OCI-LY7 (cell line): ENCODE measurements around the gene NQO2. TPM values are rescaled to one million over a fixed set of nuclear protein-coding genes. Genes with fewer than 3 reads are reported as not detected.

Experiments used
- BruUV-seq: library from RNA; stranded (reverse); fragments of 400-500 nt; replicated peaks from 2 replicates; lab custom pipeline; 2021; lab: Mats Ljungman, UMichigan
- CTCF ChIA-PET: fragments of 300-600 bp; sonication (Branson Sonifier 250); formaldehyde crosslinking; loops from one replicate; lab custom pipeline; 2022; ENCODE audit warnings: antibody characterized with exemption; ENCODE audit not compliant: unreplicated experiment; lab: Charles Lee
- POLR2A ChIA-PET: fragments of 300-600 bp; sonication (Branson Sonifier 250); formaldehyde crosslinking; loops from one replicate; lab custom pipeline; 2022; ENCODE audit warnings: antibody characterized with exemption; lab: Charles Lee
- DNase-seq: peaks from one replicate; pipeline ENCODE4 v3.0.0-alpha.2; 2015; ENCODE audit warnings: low spot score
- H2AFZ ChIP-seq: fragments of 200-600 bp; sonication (generic), shearing (Covaris generic); 2 replicates; pipeline ENCODE4 v1.6.1; 2014; ENCODE audit warnings: mild to moderate bottlenecking, antibody characterized with exemption, low read length, moderate library complexity
- H3K27ac ChIP-seq: fragments of 200-600 bp; sonication (generic); 2 replicates; pipeline ENCODE4 v1.5.1; 2014; ENCODE audit warnings: mixed run types, low read depth, mild to moderate bottlenecking, moderate library complexity, low read length, inconsistent platforms; ENCODE audit not compliant: poor library complexity, severe bottlenecking
- H3K36me3 ChIP-seq: fragments of 200-600 bp; sonication (generic); 2 replicates; pipeline ENCODE4 v1.6.1; 2014; ENCODE audit warnings: mild to moderate bottlenecking, antibody characterized with exemption, low read length, moderate library complexity, mixed read lengths; ENCODE audit not compliant: insufficient read depth
- H3K4me1 ChIP-seq: fragments of 200-600 bp; sonication (generic); 2 replicates; pipeline ENCODE4 v1.5.1; 2014; ENCODE audit warnings: mild to moderate bottlenecking, low read length; ENCODE audit not compliant: insufficient read depth, poor library complexity, severe bottlenecking
- H3K4me2 ChIP-seq: fragments of 200-600 bp; sonication (generic); 2 replicates; pipeline ENCODE4 v1.6.1; 2014; ENCODE audit warnings: mild to moderate bottlenecking, low read length
- H3K4me3 ChIP-seq: fragments of 200-600 bp; sonication (generic); 2 replicates; pipeline ENCODE4 v1.5.1; 2014; ENCODE audit warnings: mild to moderate bottlenecking, low read depth, low read length; ENCODE audit not compliant: poor library complexity, severe bottlenecking
- H3K79me2 ChIP-seq: fragments of 200-600 bp; sonication (generic); 2 replicates; pipeline ENCODE4 v1.6.1; 2016; ENCODE audit warnings: low read depth, mild to moderate bottlenecking, low read length, moderate library complexity, mixed read lengths; ENCODE audit not compliant: insufficient read depth
- H3K9me2 ChIP-seq: fragments of 200-600 bp; sonication (generic); 2 replicates; pipeline ENCODE4 v1.6.1; 2016; ENCODE audit warnings: mild to moderate bottlenecking, low read length, mixed read lengths; ENCODE audit not compliant: insufficient read depth
- H3K9me3 ChIP-seq: fragments of 200-600 bp; sonication (generic); 2 replicates; pipeline ENCODE4 v1.6.1; 2014; ENCODE audit warnings: mild to moderate bottlenecking, mixed run types, low read length, mixed read lengths
- H4K20me1 ChIP-seq: fragments of 200-600 bp; sonication (generic); 2 replicates; pipeline ENCODE4 v1.6.1; 2014; ENCODE audit warnings: mild to moderate bottlenecking, antibody characterized with exemption, low read length, moderate library complexity, mixed read lengths; ENCODE audit not compliant: insufficient read depth
- CTCF ChIP-seq: fragments of 200-600 bp; sonication (generic); conservative IDR thresholded peaks from 2 replicates; pipeline ENCODE4 v1.5.1; 2014; ENCODE audit warnings: mild to moderate bottlenecking, antibody characterized with exemption, low read length, moderate library complexity, mixed read lengths
- EZH2phosphoT487 ChIP-seq: fragments of 200-600 bp; sonication (generic); IDR thresholded peaks from 2 replicates; pipeline ENCODE4 v1.6.1; 2018; ENCODE audit warnings: low read depth, borderline replicate concordance, mild to moderate bottlenecking, mixed run types, antibody characterized with exemption, low read length, moderate library complexity, mixed read lengths
- intact Hi-C: fragments of 100-400 bp; cut with micrococcal nuclease; formaldehyde crosslinking; loops from one replicate; pipeline ENCODE4 v1.10.0; 2022; ENCODE audit not compliant: unreplicated experiment
- total RNA-seq, 2 experiments: library from RNA; depleted of rRNA in 1 of 2; stranded (reverse); fragments of >200 nt in 1 of 2; shearing (Covaris generic) in 1 of 2; gene quantifications; 2 replicates each; pipeline ENCODE4 v1.2.3, GENCODE V29; 2014 to 2022

The NQO2 gene
- total RNA-seq, 2 experiments from 2014 or later, result 8.4 to 9.9 TPM

- POLR2A ChIA-PET, result interaction anchor here (0.6 to 0.7 kb wide), 4 partner anchors 10 to 73 kb away, joined by 3 to 4 read pairs (median 3); no protein-coding TSS in a partner anchor
- TF ChIP-seq CTCF, result no peak
- peaks cover 11% of the 10 kb centered on the region for H3K9me3 ChIP-seq
- H2AFZ ChIP-seq, result no peak overlapping the region
- H3K4me1 ChIP-seq, result no peaks in the 10 kb centered on the region
- CTCF ChIA-PET, result no interaction called here
- BruUV-seq, result no TSS peak
- no peak overlapping the region for H3K4me3 ChIP-seq
- no peak for DNase-seq
- H4K20me1 ChIP-seq, result no peaks in the 10 kb centered on the region
- no peaks in the 10 kb centered on the region for H3K9me2 ChIP-seq
- intact Hi-C loops, result no loop called here
- H3K4me2 ChIP-seq, result no peak overlapping the region
- H3K36me3 ChIP-seq, result peaks cover 26% of the 10 kb centered on the region
- no peak overlapping the region for H3K27ac ChIP-seq
- H3K79me2 ChIP-seq, result no peaks in the 10 kb centered on the region
Measured at GRCh38 chr6:3016473-3017280, 17.0 kb downstream of the NQO2 start.

GRCh38 chr6:3017304-3017703 lies 17.6 kb downstream of the NQO2 start:
- no peaks in the 10 kb centered on the region for H3K9me2 ChIP-seq
- peaks cover 4% of the 10 kb centered on the region; the same call in 1 of the 2 replicates for H3K9me3 ChIP-seq
- H3K4me2 ChIP-seq, result no peak overlapping the region
- ChIA-PET CTCF (no interaction called here), POLR2A (interaction anchor here (0.6 to 0.7 kb wide), 2 partner anchors 9 to 17 kb away, joined by 3 read pairs; no protein-coding TSS in a partner anchor)
- TF ChIP-seq CTCF (no peak), EZH2phosphoT487 (no peak)
- intact Hi-C loops, result no loop called here
- H2AFZ ChIP-seq, result no peak overlapping the region
- no peaks in the 10 kb centered on the region for H3K4me1 ChIP-seq
- no peaks in the 10 kb centered on the region for H4K20me1 ChIP-seq
- H3K4me3 ChIP-seq, result no peak overlapping the region
- no TSS peak for BruUV-seq
- H3K27ac ChIP-seq, result no peak overlapping the region
- DNase-seq, result no peak
- peaks cover 20% of the 10 kb centered on the region for H3K36me3 ChIP-seq
- no peaks in the 10 kb centered on the region for H3K79me2 ChIP-seq

- no peak overlapping the region for H3K4me2 ChIP-seq
- H3K4me3 ChIP-seq, result no peak overlapping the region
- H3K9me2 ChIP-seq, result no peaks in the 10 kb centered on the region
Measured at GRCh38 chr6:3019065-3019464, 19.4 kb downstream of the NQO2 start.

More at GRCh38 chr6:3019065-3019464, 19.4 kb downstream of the NQO2 start:
- Histone ChIP-seq H4K20me1 (no peaks in the 10 kb centered on the region), H3K36me3 (peaks cover 8% of the 10 kb centered on the region; the same call in 1 of the 2 replicates), H3K79me2 (peaks cover 10% of the 10 kb centered on the region; the same call in 1 of the 2 replicates), H3K27ac (no peak overlapping the region), H2AFZ (no peak overlapping the region), H3K9me3 (no peaks in the 10 kb centered on the region), H3K4me1 (peaks cover 15% of the 10 kb centered on the region)
- ChIA-PET POLR2A (interaction anchor here (0.6 kb wide), 1 partner anchor 21 kb away, joined by 3 read pairs; no protein-coding TSS in a partner anchor), CTCF (no interaction called here)
- DNase-seq, result no peak
- TF ChIP-seq CTCF (no peak), EZH2phosphoT487 (no peak)
- BruUV-seq, result no TSS peak
- intact Hi-C loops, result no loop called here
